HepG2 (cell line): ENCODE measurements around the gene CDC42EP4. TPM values are rescaled to one million over a fixed set of nuclear protein-coding genes. Genes with fewer than 3 reads are reported as not detected.

Source experiments
- E2F2 ChIP-seq: sonication (generic); formaldehyde crosslinking; IDR thresholded peaks from 2 replicates; pipeline ENCODE4 v1.4.0; 2020; ENCODE audit warnings: missing genetic modification reagents, borderline replicate concordance
- EED ChIP-seq: sonication (generic); formaldehyde crosslinking; IDR thresholded peaks from 2 replicates; pipeline ENCODE4 v1.5.0; 2020; ENCODE audit warnings: mild to moderate bottlenecking, missing genetic modification reagents
- FOXA3 ChIP-seq: IDR thresholded peaks from 2 replicates; pipeline ENCODE4 v1.6.1; 2016; ENCODE audit warnings: missing genetic modification reagents, missing compliant biosample characterization
- FOXC1 ChIP-seq: sonication (generic); formaldehyde crosslinking; IDR thresholded peaks from 2 replicates; pipeline ENCODE4 v1.8.0; 2022; ENCODE audit warnings: mild to moderate bottlenecking, missing genetic modification reagents, borderline replicate concordance
- GLI4 ChIP-seq: sonication (generic); formaldehyde crosslinking; IDR thresholded peaks from 2 replicates; pipeline ENCODE4 v1.5.1; 2020; ENCODE audit warnings: missing genetic modification reagents, mild to moderate bottlenecking, moderate library complexity, borderline replicate concordance
- MED1 ChIP-seq: sonication (generic); formaldehyde crosslinking; IDR thresholded peaks from 2 replicates; pipeline ENCODE4 v1.4.0; 2020; ENCODE audit warnings: missing genetic modification reagents
- MEIS1 ChIP-seq: sonication (generic); formaldehyde crosslinking; IDR thresholded peaks from 2 replicates; pipeline ENCODE4 v1.9.0; 2021; ENCODE audit warnings: mild to moderate bottlenecking, missing genetic modification reagents, moderate library complexity, borderline replicate concordance
- MLLT10 ChIP-seq: sonication (generic); formaldehyde crosslinking; IDR thresholded peaks from 2 replicates; pipeline ENCODE4 v1.4.0; 2020; ENCODE audit warnings: missing genetic modification reagents
- NFATC3 ChIP-seq: sonication (generic); formaldehyde crosslinking; IDR thresholded peaks from 2 replicates; pipeline ENCODE4 v1.5.1; 2020; ENCODE audit warnings: mild to moderate bottlenecking, missing genetic modification reagents
- NR1H2 ChIP-seq: sonication (generic); formaldehyde crosslinking; IDR thresholded peaks from 2 replicates; pipeline ENCODE4 v1.8.1; 2022; ENCODE audit warnings: low read depth, missing genetic modification reagents, borderline replicate concordance
- PRMT3 ChIP-seq: sonication (generic); formaldehyde crosslinking; IDR thresholded peaks from 2 replicates; pipeline ENCODE4 v1.8.1; 2022; ENCODE audit warnings: low read depth, mild to moderate bottlenecking, moderate library complexity, missing genetic modification reagents, borderline replicate concordance
- REL ChIP-seq: sonication (generic); formaldehyde crosslinking; conservative IDR thresholded peaks from 2 replicates; pipeline ENCODE4 v1.8.0; 2022; ENCODE audit warnings: mild to moderate bottlenecking, missing genetic modification reagents, moderate library complexity
- RFX3 ChIP-seq: IDR thresholded peaks from 2 replicates; pipeline ENCODE4 v1.6.1; 2016; ENCODE audit warnings: missing biosample characterization, missing genetic modification reagents
- SIN3B ChIP-seq: fragments of 150-350 bp; IDR thresholded peaks from 2 replicates; pipeline ENCODE4 v1.6.1; 2014; ENCODE audit warnings: low read length
- SKI ChIP-seq: fragments of 450-650 bp; IDR thresholded peaks from one replicate; pipeline ENCODE4 v1.6.1; 2018; ENCODE audit warnings: mild to moderate bottlenecking; ENCODE audit not compliant: partially characterized antibody
- XBP1 ChIP-seq: sonication (generic); formaldehyde crosslinking; IDR thresholded peaks from 2 replicates; pipeline ENCODE4 v1.5.0; 2020; ENCODE audit warnings: missing genetic modification reagents
- YEATS2 ChIP-seq: sonication (generic); formaldehyde crosslinking; IDR thresholded peaks from 2 replicates; pipeline ENCODE4 v1.4.0; 2020; ENCODE audit warnings: missing genetic modification reagents, borderline replicate concordance
- ZBTB25 ChIP-seq: IDR thresholded peaks from 2 replicates; pipeline ENCODE4 v1.6.1; 2018; ENCODE audit warnings: missing genetic modification reagents
- ZMYM2 ChIP-seq: sonication (generic); formaldehyde crosslinking; IDR thresholded peaks from 2 replicates; pipeline ENCODE4 v1.8.0; 2022; ENCODE audit warnings: mild to moderate bottlenecking, missing genetic modification reagents
- ZNF124 ChIP-seq: sonication (generic); formaldehyde crosslinking; IDR thresholded peaks from 2 replicates; pipeline ENCODE4 v1.4.0; 2020; ENCODE audit warnings: missing genetic modification reagents
- ZNF280D ChIP-seq: sonication (generic); formaldehyde crosslinking; IDR thresholded peaks from 2 replicates; pipeline ENCODE4 v1.5.1; 2020; ENCODE audit warnings: mild to moderate bottlenecking, missing genetic modification reagents
- ZNF382 ChIP-seq: sonication (generic); formaldehyde crosslinking; IDR thresholded peaks from 2 replicates; pipeline ENCODE4 v1.5.0; 2020; ENCODE audit warnings: missing genetic modification reagents, mild to moderate bottlenecking, borderline replicate concordance
- ZNF563 ChIP-seq: sonication (generic); formaldehyde crosslinking; IDR thresholded peaks from 2 replicates; pipeline ENCODE4 v1.8.0; 2022; ENCODE audit warnings: mild to moderate bottlenecking, moderate library complexity, missing genetic modification reagents
- ZNF570 ChIP-seq: sonication (generic); formaldehyde crosslinking; IDR thresholded peaks from 2 replicates; pipeline ENCODE4 v1.4.0; 2020; ENCODE audit warnings: mild to moderate bottlenecking, missing genetic modification reagents, borderline replicate concordance
- ZNF790 ChIP-seq: sonication (generic); formaldehyde crosslinking; IDR thresholded peaks from 2 replicates; pipeline ENCODE4 v1.8.0; 2022; ENCODE audit warnings: missing genetic modification reagents, mild to moderate bottlenecking, borderline replicate concordance
- polyA plus RNA-seq, 8 experiments: library from polyadenylated mRNA; depleted of rRNA in 3 of 8; stranded (reverse) in 7 of 8; unstranded in 1 of 8; fragments of >200 nt; fragmentation: Illumina TruSeq in 4 of 8; extraction: Trizol in 4 of 8; gene quantifications; 2 replicates each; pipeline versions ENCODE4 v1.2.1 to v1.2.3, GENCODE V29; 2011 to 2016; ENCODE audit warnings: low read depth in 4 of 8, missing spikeins in 1 of 8, mixed read lengths in 1 of 8; ENCODE audit not compliant: insufficient read depth in 1 of 8
- total RNA-seq, 5 experiments: library from RNA; depleted of rRNA; stranded (reverse); fragments of >200 nt; fragmentation: Illumina TruSeq; extraction: Trizol; gene quantifications; 2 replicates each; pipeline ENCODE4 v1.2.3, GENCODE V29; 2016; ENCODE audit warnings: low read depth in 1 of 5

CDC42EP4 gene
- total and polyA plus RNA-seq, 2 of the 13 experiments (the other 11 are each of a cell fraction or from before 2014, with no cell fraction given): 19.0 to 54.0 TPM

GRCh38 chr17:73311781-73312641 is at the start of gene CDC42EP4 (continued):
- no peak for TF ChIP-seq NR1H2
- no peak for TF ChIP-seq EED (CRISPR knock-in tag)
- TF ChIP-seq XBP1: no peak
- no peak; the same call in 1 of the 2 replicates for TF ChIP-seq ZNF790
- no peak for TF ChIP-seq ZNF382 (CRISPR knock-in tag)
- no peak for TF ChIP-seq MLLT10 (CRISPR knock-in tag)
- TF ChIP-seq SIN3B: 0 out of 2 replicates have a peak, but pooled peaks have one; percentile 51
- peak; percentile 94; the same call in 1 of the 2 replicates for TF ChIP-seq GLI4 (CRISPR knock-in tag)
- TF ChIP-seq RFX3 (CRISPR knock-in tag): no peak
- no peak for TF ChIP-seq ZNF570 (CRISPR knock-in tag)
- peak; percentile 38; the same call in 1 of the 2 replicates for TF ChIP-seq YEATS2 (CRISPR knock-in tag)
- TF ChIP-seq REL (CRISPR knock-in tag): peak; percentile 64; the same call in 1 of the 2 replicates
- no peak for TF ChIP-seq PRMT3 (CRISPR knock-in tag)
- peak; percentile 58; the same call in 1 of the 2 replicates for TF ChIP-seq ZBTB25 (CRISPR knock-in tag)
- TF ChIP-seq MEIS1: no peak
- no peak for TF ChIP-seq E2F2 (CRISPR knock-in tag)
- no peak for TF ChIP-seq ZNF280D
- TF ChIP-seq ZNF563 (CRISPR knock-in tag): no peak; the same call in 1 of the 2 replicates
- TF ChIP-seq SKI: no peak
- TF ChIP-seq NFATC3: no peak
- no peak for TF ChIP-seq ZMYM2 (CRISPR knock-in tag)
- TF ChIP-seq ZNF124 (CRISPR knock-in tag): no peak; the same call in 1 of the 2 replicates
- TF ChIP-seq MED1: peak; percentile 76
- peak; percentile 80 for TF ChIP-seq FOXC1 (CRISPR knock-in tag)
- TF ChIP-seq FOXA3: peak; percentile 27; the same call in 1 of the 2 replicates
